A673 (cell line): ENCODE measurements around the gene RYK.

ENCODE experiments used
- CTCF ChIP-seq: fragments of 300-800, 200-600 bp; sonication (generic); conservative IDR thresholded peaks from 2 replicates; pipeline ENCODE4 v1.5.1; 2017; ENCODE audit warnings: low read depth, mild to moderate bottlenecking, antibody characterized with exemption, low read length, moderate library complexity, mixed read lengths
- EZH2 ChIP-seq: fragments of 200-600 bp; sonication (generic); IDR thresholded peaks from 2 replicates; pipeline ENCODE4 v1.6.1; 2017; ENCODE audit warnings: borderline replicate concordance, low read depth, mild to moderate bottlenecking, mixed read lengths, antibody characterized with exemption, low read length; ENCODE audit not compliant: poor library complexity, severe bottlenecking

DNA sequence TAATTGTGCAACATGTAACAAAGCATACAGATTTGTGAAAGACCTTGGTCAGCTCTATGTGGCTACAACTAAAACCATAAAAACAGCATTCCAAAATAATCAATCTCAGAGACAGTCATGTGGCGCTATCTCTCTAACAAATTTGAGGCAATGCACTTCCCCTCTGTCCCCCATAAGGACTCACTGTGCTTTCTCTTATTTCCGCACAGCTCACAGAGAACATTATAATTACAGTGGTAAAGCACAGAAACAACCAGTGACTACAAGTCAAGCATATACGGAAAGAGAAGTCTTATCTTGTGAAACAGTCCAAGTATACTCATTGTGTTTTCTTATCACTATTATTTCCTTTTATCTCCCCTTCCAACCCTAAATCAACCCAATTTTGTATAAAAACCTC is 64.3 kb downstream of the RYK start:
- TF ChIP-seq CTCF = no peak
- no peak for TF ChIP-seq EZH2
